Lower lobe of right lung (tissue), 2 donors: ENCODE measurements around the gene MTERF2. TPM values are rescaled to one million over a fixed set of nuclear protein-coding genes. Genes with fewer than 3 reads are reported as not detected.

Experiments used
- ATAC-seq, 2 donors: fragments of 200-7000 bp; cut with Tn5 transposase; one replicate each; pipeline ENCODE4 v1.9.1; 2020 to 2022; ENCODE audit warnings: mild to moderate bottlenecking in 2 of 2, moderate library complexity in 2 of 2
- DNase-seq: peaks from one replicate; pipeline ENCODE4 v3.0.0-alpha.2; 2020
- H3K27ac ChIP-seq: fragments of 200-600 bp; one replicate; pipeline ENCODE4 v1.8.0; 2022
- H3K27me3 ChIP-seq: fragments of 200-600 bp; one replicate; pipeline ENCODE4 v1.8.0; 2022; ENCODE audit warnings: low read depth
- H3K36me3 ChIP-seq: fragments of 200-600 bp; one replicate; pipeline ENCODE4 v1.8.0; 2022; ENCODE audit warnings: mild to moderate bottlenecking
- H3K4me1 ChIP-seq: fragments of 200-600 bp; one replicate; pipeline ENCODE4 v1.8.0; 2022
- H3K4me3 ChIP-seq: fragments of 200-600 bp; one replicate; pipeline ENCODE4 v1.8.0; 2022; ENCODE audit warnings: mild to moderate bottlenecking
- H3K9me3 ChIP-seq: fragments of 200-600 bp; one replicate; pipeline ENCODE4 v1.8.0; 2022
- CTCF ChIP-seq: fragments of 200-600 bp; IDR thresholded peaks from one replicate; pipeline ENCODE4 v1.8.0; 2022; ENCODE audit warnings: antibody characterized with exemption, mild to moderate bottlenecking
- intact Hi-C: fragments of 100-400 bp; cut with DNase I; formaldehyde crosslinking; loops from one replicate; pipeline ENCODE4 v1.11.0; 2022
- total RNA-seq: library from RNA; stranded (reverse); fragmentation: NEBNext Ultra II Directional; extraction: Animal tissue kit (Norgen Biotek cat#: 25700); gene quantifications from one replicate; pipeline ENCODE4 v1.2.1, GENCODE V29; 2021
- donor health status: DM: no; HTN: yes; CAD: no; lungs with severe emphysema.

MTERF2 gene
- total RNA-seq, 1 donor from 2014 or later: 13.6 TPM

GRCh38 chr12:106956048-106956578 lies 30.8 kb downstream of the MTERF2 start:
- intact Hi-C loops: no loop called here
- peaks cover 24% of the 10 kb centered on the region for H3K4me1 ChIP-seq
- ATAC-seq (peak; percentile 67 to 74), DNase-seq (peak; percentile 71)
- TF ChIP-seq CTCF: peak; percentile 21
- no peaks in the 10 kb centered on the region for H3K9me3 ChIP-seq
- peaks cover 9% of the 10 kb centered on the region for H3K36me3 ChIP-seq
- H3K27me3 ChIP-seq: no peaks in the 10 kb centered on the region
- peak overlapping the region; percentile 92 for H3K4me3 ChIP-seq
- H3K27ac ChIP-seq: peak overlapping the region; percentile 95

- intact Hi-C loops: no loop called here
- DNase-seq: peak; percentile 93
- Histone ChIP-seq H3K27me3 (no peaks in the 10 kb centered on the region), H3K9me3 (no peaks in the 10 kb centered on the region), H3K36me3 (peaks cover 4% of the 10 kb centered on the region), H3K27ac (peak within 1 kb of the TSS; percentile 95), H3K4me3 (peak within 1 kb of the TSS; percentile 92), H3K4me1 (peaks cover 24% of the 10 kb centered on the region)
- no peak for TF ChIP-seq CTCF
- peak; percentile 97 to 98 for ATAC-seq
Observed at GRCh38 chr12:106955377-106956047, 31.4 kb downstream of the MTERF2 start, which contains the start of gene TMEM263. TSS of gene TMEM263 (plus strand) at chr12:106955907. CDS start at chr12:106967117, 11,210 bp downstream.

- peak overlapping the region; percentile 95 for H3K27ac ChIP-seq
- peaks cover 24% of the 10 kb centered on the region for H3K4me1 ChIP-seq
- DNase-seq: peak; percentile 56
- H3K27me3 ChIP-seq: no peaks in the 10 kb centered on the region
- no peaks in the 10 kb centered on the region for H3K9me3 ChIP-seq
- ATAC-seq: peak in 1 of 2 donors; percentile 5
- H3K36me3 ChIP-seq: no peaks in the 10 kb centered on the region
- no peak for TF ChIP-seq CTCF
- peak overlapping the region; percentile 92 for H3K4me3 ChIP-seq
- intact Hi-C loops: no loop called here
Observed at GRCh38 chr12:106954462-106955376, 32.2 kb downstream of the MTERF2 start.

GRCh38 chr12:106953352-106954250 lies 33.3 kb downstream of the MTERF2 start:
- Histone ChIP-seq H3K4me3 (no peak overlapping the region), H3K36me3 (no peaks in the 10 kb centered on the region), H3K4me1 (peaks cover 22% of the 10 kb centered on the region), H3K27me3 (no peaks in the 10 kb centered on the region), H3K27ac (no peak overlapping the region), H3K9me3 (no peaks in the 10 kb centered on the region)
- intact Hi-C loops: no loop called here
- no peak for DNase-seq
- no peak for ATAC-seq
- TF ChIP-seq CTCF: no peak

- Histone ChIP-seq H3K4me1 (peaks cover 7% of the 10 kb centered on the region), H3K27me3 (no peaks in the 10 kb centered on the region), H3K9me3 (no peaks in the 10 kb centered on the region), H3K27ac (no peak overlapping the region), H3K4me3 (no peak overlapping the region), H3K36me3 (no peaks in the 10 kb centered on the region)
- intact Hi-C loops: no loop called here
- DNase-seq (no peak), ATAC-seq (no peak)
- TF ChIP-seq CTCF: no peak
Observed at GRCh38 chr12:106950591-106950990, 36.4 kb downstream of the MTERF2 start.
